BE2C (cell line): Measurements from ENCODE around the gene CYTH4.
"Not testable (repeated sequence)": the region's sequence is repeated elsewhere in the genome, so short reads cannot be mapped to it uniquely, and the experiment has no call there.

Experiments used
- DNase-seq: peaks from one replicate; pipeline ENCODE4 v3.0.0-alpha.2; 2020
- H3K27me3 ChIP-seq: fragments of 250-450 bp; sonication (Bioruptor Pico); 2 replicates; pipeline ENCODE4 v1.5.1; 2020; ENCODE audit warnings: mild to moderate bottlenecking
- H3K36me3 ChIP-seq: fragments of 250-450 bp; sonication (Bioruptor Pico); 2 replicates; pipeline ENCODE4 v1.5.1; 2020; ENCODE audit warnings: mild to moderate bottlenecking
- H3K4me1 ChIP-seq: fragments of 250-450 bp; sonication (Bioruptor Pico); 2 replicates; pipeline ENCODE4 v1.5.1; 2020
- H3K4me3 ChIP-seq: 2 replicates; pipeline ENCODE4 v1.5.1; 2011; ENCODE audit warnings: low read depth, low read length
- H3K9me3 ChIP-seq: fragments of 250-450 bp; sonication (Bioruptor Pico); 2 replicates; pipeline ENCODE4 v1.5.1; 2020
- CTCF ChIP-seq: IDR thresholded peaks from 2 replicates; pipeline ENCODE4 v1.5.1; 2012; ENCODE audit warnings: mild to moderate bottlenecking, low read depth, low read length

The CYTH4 gene

GRCh38 chr22:37324340-37325038 lies 42.2 kb downstream of the CYTH4 start:
- Histone ChIP-seq H3K4me3 (no peak overlapping the region), H3K36me3 (no peaks in the 10 kb centered on the region), H3K27me3 (peaks cover 55% of the 10 kb centered on the region), H3K4me1 (no peaks in the 10 kb centered on the region), H3K9me3 (no peaks in the 10 kb centered on the region)
- TF ChIP-seq CTCF: no peak
- DNase-seq: no peak

- TF ChIP-seq CTCF: no peak
- H3K4me1 ChIP-seq: no peaks in the 10 kb centered on the region
- H3K4me3 ChIP-seq: no peak overlapping the region
- no peaks in the 10 kb centered on the region for H3K36me3 ChIP-seq
- no peaks in the 10 kb centered on the region for H3K9me3 ChIP-seq
- no peak for DNase-seq
- peaks cover 55% of the 10 kb centered on the region for H3K27me3 ChIP-seq
Measured at GRCh38 chr22:37325039-37325395, 42.7 kb downstream of the CYTH4 start.

DNA sequence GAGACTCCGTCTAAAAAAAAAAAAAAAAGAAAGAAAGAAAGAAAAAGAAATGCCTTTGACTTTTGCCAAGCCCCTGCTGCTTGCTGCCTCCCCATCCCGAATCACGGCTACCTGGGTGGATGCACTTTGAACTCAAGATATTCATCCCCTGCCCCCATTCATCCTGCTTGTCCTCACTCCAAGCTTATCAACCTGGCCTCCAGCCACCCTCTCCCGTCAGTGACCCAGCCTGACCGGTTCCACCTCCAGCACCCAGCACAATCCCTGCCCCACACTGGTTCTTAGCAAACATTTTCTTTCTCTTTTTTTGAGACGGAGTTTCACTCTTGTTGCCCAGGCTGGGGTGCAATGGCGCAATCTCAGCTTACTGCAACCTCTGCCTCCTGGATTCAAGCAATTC lies 44.4 kb downstream of the CYTH4 start:
- no peaks in the 10 kb centered on the region for H3K36me3 ChIP-seq
- H3K27me3 ChIP-seq: peaks cover 55% of the 10 kb centered on the region
- no peak for TF ChIP-seq CTCF
- H3K4me1 ChIP-seq: peaks cover 5% of the 10 kb centered on the region
- H3K9me3 ChIP-seq: no peaks in the 10 kb centered on the region
- DNase-seq: no peak
- no peak overlapping the region for H3K4me3 ChIP-seq

- DNase-seq: no peak
- no peak for TF ChIP-seq CTCF
Measured at GRCh38 chr22:37328017-37328416, 45.7 kb downstream of the CYTH4 start.

GRCh38 chr22:37328538-37329237 lies 46.4 kb downstream of the CYTH4 start:
- H3K4me3 ChIP-seq: not testable (repeated sequence)
- peaks cover 37% of the 10 kb centered on the region for H3K27me3 ChIP-seq

More at GRCh38 chr22:37328017-37328416, 45.7 kb downstream of the CYTH4 start:
- Histone ChIP-seq H3K4me1 (peaks cover 5% of the 10 kb centered on the region), H3K9me3 (no peaks in the 10 kb centered on the region), H3K36me3 (no peaks in the 10 kb centered on the region), H3K27me3 (peaks cover 44% of the 10 kb centered on the region), H3K4me3 (no peak overlapping the region)

GRCh38 chr22:37329238-37330140 lies 47.2 kb downstream of the CYTH4 start:
- Histone ChIP-seq H3K4me3 (no peak overlapping the region), H3K9me3 (no peaks in the 10 kb centered on the region), H3K4me1 (peaks cover 5% of the 10 kb centered on the region), H3K36me3 (no peaks in the 10 kb centered on the region), H3K27me3 (peaks cover 37% of the 10 kb centered on the region)
- TF ChIP-seq CTCF: no peak
- DNase-seq: no peak

More at GRCh38 chr22:37328538-37329237, 46.4 kb downstream of the CYTH4 start:
- not testable (repeated sequence) for H3K4me1 ChIP-seq, DNase-seq, H3K9me3 ChIP-seq, H3K36me3 ChIP-seq
